ENCODE measurements around the gene ACP1. TPM values are rescaled to one million over a fixed set of nuclear protein-coding genes. Genes with fewer than 3 reads are reported as not detected.

The ACP1 gene
- total and polyA plus RNA-seq, 10 of the 15 experiments (the other 5 are each of a cell fraction or from before 2014, with no cell fraction given) = 120 to 468 (median 175) TPM

DNA sequence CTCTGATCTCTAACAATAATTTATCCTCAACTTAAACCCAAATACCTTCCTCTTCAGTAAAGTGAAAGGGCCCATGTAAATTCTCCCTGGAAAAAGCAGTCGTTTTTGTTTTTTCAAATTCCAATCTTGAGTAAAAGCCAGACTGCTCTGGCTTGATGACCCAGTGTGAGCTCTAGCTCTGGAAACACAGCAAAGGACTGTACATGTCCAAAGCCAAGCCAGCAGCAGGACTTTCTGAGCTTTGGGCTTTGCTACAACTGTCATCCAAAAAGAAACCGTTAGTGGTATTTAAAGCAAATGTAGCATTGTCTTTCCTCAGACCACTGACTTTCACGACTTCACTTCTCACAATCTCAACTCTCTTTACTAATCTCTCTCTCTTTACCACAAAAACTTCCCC lies 26.3 kb upstream of the ACP1 start:
- POLR2A ChIA-PET = no interaction called here

DNA sequence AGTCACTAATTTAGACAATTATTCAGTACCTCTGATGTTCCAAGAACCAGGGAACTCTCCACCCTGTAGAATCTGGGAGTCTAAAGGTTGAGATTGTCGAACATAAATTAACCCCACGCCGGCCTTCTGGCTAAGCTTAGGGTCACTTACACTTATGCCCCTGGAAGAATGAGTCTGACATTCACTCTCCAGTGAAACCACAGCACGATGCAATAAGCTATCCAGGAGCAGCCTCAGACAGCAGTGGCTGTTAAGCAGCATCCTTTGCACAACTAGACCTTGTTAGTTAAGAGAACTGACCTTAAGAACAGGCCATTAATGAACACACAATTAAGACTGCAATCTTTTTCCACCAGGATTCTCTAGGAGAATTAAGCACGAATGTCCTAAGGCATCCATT lies 25.9 kb upstream of the ACP1 start:
- WGBS (ENCODE audit: insufficient coverage, insufficient replicate concordance, low lambda C conversion rate, missing lambda C conversion rate) = 73% methylated on average over 5 of the region's 5 CpGs
- ATAC-seq (no peak), DNase-seq (ENCODE audit: low read depth, low spot score) (no peak), FAIRE-seq (no peak)
- ChIA-PET RAD21 (ENCODE audit: unreplicated experiment) (no interaction called here), CTCF (interaction anchor here (1.1 to 3.0 kb wide), 2 partner anchors 8 to 35 kb away, joined by 3 to 14 read pairs; no protein-coding TSS in a partner anchor), SMC1A (ENCODE audit: uncharacterized antibody, unreplicated experiment) (interaction anchor here (1.1 kb wide), 1 partner anchor 25 kb away, joined by 3 read pairs; no protein-coding TSS in a partner anchor), POLR2A (no interaction called here)
- no peak overlapping the region for H3K9ac ChIP-seq (ENCODE audit: control insufficient read depth, insufficient read depth, low read length)
- H3K4me2 ChIP-seq (ENCODE audit: control insufficient read depth, insufficient read depth) = no peak overlapping the region
- H3K9me3 ChIP-seq (replicated peaks; ENCODE audit: control insufficient read depth, insufficient read depth, low read length) = no peaks in the 10 kb centered on the region
- no TSS peak for BruUV-seq (replicated peaks)
- in situ Hi-C loops (cut with MboI) (no loop called here), intact Hi-C loops (cut with micrococcal nuclease; ENCODE audit: unreplicated experiment) (no loop called here)
- H3K27ac ChIP-seq (ENCODE audit: control insufficient read depth, insufficient read depth) = no peak overlapping the region
- H4K20me1 ChIP-seq (ENCODE audit: control insufficient read depth, insufficient read depth) = no peaks in the 10 kb centered on the region
- no peaks in the 10 kb centered on the region for H3K27me3 ChIP-seq (replicated peaks in 1 of 2; ENCODE audit: control insufficient read depth in 2 of 2, insufficient read depth in 2 of 2, low read length in 1 of 2)
- H3K79me2 ChIP-seq (ENCODE audit: control insufficient read depth, insufficient read depth, low read length) = no peaks in the 10 kb centered on the region
- H3K4me3 ChIP-seq = no peak overlapping the region
- no peaks in the 10 kb centered on the region for H3K36me3 ChIP-seq (ENCODE audit: control insufficient read depth in 2 of 2, insufficient read depth in 2 of 2, low read length in 1 of 2)
- H2AFZ ChIP-seq (ENCODE audit: control insufficient read depth, low read depth, low read length) = no peak overlapping the region
- no peaks in the 10 kb centered on the region for H3K4me1 ChIP-seq (ENCODE audit: control insufficient read depth, insufficient read depth, low read length)
- TF ChIP-seq JUND (IDR thresholded peaks at IDR 0.05; ENCODE audit: low read depth, low read length) = no peak
- TF ChIP-seq ZSCAN29 (IDR thresholded peaks at IDR 0.05) = no peak
- TF ChIP-seq HDAC2 (IDR thresholded peaks at IDR 0.05) = no peak
- TF ChIP-seq, protein P1, sequence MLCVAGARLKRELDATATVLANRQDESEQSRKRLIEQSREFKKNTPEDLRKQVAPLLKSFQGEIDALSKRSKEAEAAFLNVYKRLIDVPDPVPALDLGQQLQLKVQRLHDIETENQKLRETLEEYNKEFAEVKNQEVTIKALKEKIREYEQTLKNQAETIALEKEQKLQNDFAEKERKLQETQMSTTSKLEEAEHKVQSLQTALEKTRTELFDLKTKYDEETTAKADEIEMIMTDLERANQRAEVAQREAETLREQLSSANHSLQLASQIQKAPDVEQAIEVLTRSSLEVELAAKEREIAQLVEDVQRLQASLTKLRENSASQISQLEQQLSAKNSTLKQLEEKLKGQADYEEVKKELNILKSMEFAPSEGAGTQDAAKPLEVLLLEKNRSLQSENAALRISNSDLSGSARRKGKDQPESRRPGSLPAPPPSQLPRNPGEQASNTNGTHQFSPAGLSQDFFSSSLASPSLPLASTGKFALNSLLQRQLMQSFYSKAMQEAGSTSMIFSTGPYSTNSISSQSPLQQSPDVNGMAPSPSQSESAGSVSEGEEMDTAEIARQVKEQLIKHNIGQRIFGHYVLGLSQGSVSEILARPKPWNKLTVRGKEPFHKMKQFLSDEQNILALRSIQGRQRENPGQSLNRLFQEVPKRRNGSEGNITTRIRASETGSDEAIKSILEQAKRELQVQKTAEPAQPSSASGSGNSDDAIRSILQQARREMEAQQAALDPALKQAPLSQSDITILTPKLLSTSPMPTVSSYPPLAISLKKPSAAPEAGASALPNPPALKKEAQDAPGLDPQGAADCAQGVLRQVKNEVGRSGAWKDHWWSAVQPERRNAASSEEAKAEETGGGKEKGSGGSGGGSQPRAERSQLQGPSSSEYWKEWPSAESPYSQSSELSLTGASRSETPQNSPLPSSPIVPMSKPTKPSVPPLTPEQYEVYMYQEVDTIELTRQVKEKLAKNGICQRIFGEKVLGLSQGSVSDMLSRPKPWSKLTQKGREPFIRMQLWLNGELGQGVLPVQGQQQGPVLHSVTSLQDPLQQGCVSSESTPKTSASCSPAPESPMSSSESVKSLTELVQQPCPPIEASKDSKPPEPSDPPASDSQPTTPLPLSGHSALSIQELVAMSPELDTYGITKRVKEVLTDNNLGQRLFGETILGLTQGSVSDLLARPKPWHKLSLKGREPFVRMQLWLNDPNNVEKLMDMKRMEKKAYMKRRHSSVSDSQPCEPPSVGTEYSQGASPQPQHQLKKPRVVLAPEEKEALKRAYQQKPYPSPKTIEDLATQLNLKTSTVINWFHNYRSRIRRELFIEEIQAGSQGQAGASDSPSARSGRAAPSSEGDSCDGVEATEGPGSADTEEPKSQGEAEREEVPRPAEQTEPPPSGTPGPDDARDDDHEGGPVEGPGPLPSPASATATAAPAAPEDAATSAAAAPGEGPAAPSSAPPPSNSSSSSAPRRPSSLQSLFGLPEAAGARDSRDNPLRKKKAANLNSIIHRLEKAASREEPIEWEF (IDR thresholded peaks at IDR 0.05; ENCODE audit: insufficient replicate concordance, low read depth, low read length) = no peak
- TF ChIP-seq RB1 (IDR thresholded peaks at IDR 0.05; ENCODE audit: borderline replicate concordance) = no peak
- no peak for TF ChIP-seq YY1 (IDR thresholded peaks at IDR 0.05; ENCODE audit: low read depth, low read length)
- TF ChIP-seq EP300 (IDR thresholded peaks at IDR 0.05; ENCODE audit: borderline replicate concordance in 1 of 2, control insufficient read depth in 1 of 2, low read depth in 2 of 2, low read length in 2 of 2) = no peak
- TF ChIP-seq EED (IDR thresholded peaks at IDR 0.05; ENCODE audit: low read depth) = no peak
- TF ChIP-seq TBL1XR1 (IDR thresholded peaks at IDR 0.05; ENCODE audit: low read depth, low read length) = no peak
- TF ChIP-seq BMI1 (IDR thresholded peaks at IDR 0.05; ENCODE audit: borderline replicate concordance) = no peak
- TF ChIP-seq SUPT20H (IDR thresholded peaks at IDR 0.05; ENCODE audit: borderline replicate concordance, control insufficient read depth, low read depth, low read length) = no peak
- TF ChIP-seq ZNF384 (IDR thresholded peaks at IDR 0.05; ENCODE audit: borderline replicate concordance, low read depth, low read length) = no peak
- TF ChIP-seq SMAD5 (IDR thresholded peaks at IDR 0.05; ENCODE audit: low read depth) = no peak

More for the DNA sequence above, 26.3 kb upstream of the ACP1 start:
- no peaks in the 10 kb centered on the region for H3K79me2 ChIP-seq (ENCODE audit: control insufficient read depth, insufficient read depth, low read length)
- FAIRE-seq (no peak), DNase-seq (ENCODE audit: low read depth, low spot score) (no peak), ATAC-seq (no peak)
- in situ Hi-C loops (cut with MboI) = no loop called here
- H4K20me1 ChIP-seq (ENCODE audit: control insufficient read depth, insufficient read depth) = no peaks in the 10 kb centered on the region
- H3K4me3 ChIP-seq = no peak overlapping the region
- WGBS (ENCODE audit: insufficient coverage, insufficient replicate concordance, low lambda C conversion rate, missing lambda C conversion rate) = 67% methylated on average over 3 of the region's 3 CpGs
- SMC1A ChIA-PET (ENCODE audit: uncharacterized antibody, unreplicated experiment) = interaction anchor here (1.2 kb wide), 1 partner anchor 9 kb away, joined by 4 read pairs; no protein-coding TSS in a partner anchor
- H2AFZ ChIP-seq (ENCODE audit: control insufficient read depth, low read depth, low read length) = no peak overlapping the region
- no TSS peak for BruUV-seq (replicated peaks)
- no peaks in the 10 kb centered on the region for H3K4me1 ChIP-seq (ENCODE audit: control insufficient read depth, insufficient read depth, low read length)
- TF ChIP-seq SMAD5 (IDR thresholded peaks at IDR 0.05; ENCODE audit: low read depth) = no peak
- H3K27ac ChIP-seq (ENCODE audit: control insufficient read depth, insufficient read depth) = no peak overlapping the region
- intact Hi-C loops (cut with micrococcal nuclease; ENCODE audit: unreplicated experiment) = no loop called here
- H3K9ac ChIP-seq (ENCODE audit: control insufficient read depth, insufficient read depth, low read length) = no peak overlapping the region
- H3K27me3 ChIP-seq (replicated peaks in 1 of 2; ENCODE audit: control insufficient read depth in 2 of 2, insufficient read depth in 2 of 2, low read length in 1 of 2) = no peaks in the 10 kb centered on the region
- H3K9me3 ChIP-seq (replicated peaks; ENCODE audit: control insufficient read depth, insufficient read depth, low read length) = no peaks in the 10 kb centered on the region
- H3K4me2 ChIP-seq (ENCODE audit: control insufficient read depth, insufficient read depth) = no peak overlapping the region
- H3K36me3 ChIP-seq (ENCODE audit: control insufficient read depth in 2 of 2, insufficient read depth in 2 of 2, low read length in 1 of 2) = no peaks in the 10 kb centered on the region
- CTCF ChIA-PET = interaction anchor here (3.0 kb wide), 1 partner anchor 9 kb away, joined by 14 read pairs; no protein-coding TSS in a partner anchor
- RAD21 ChIA-PET (ENCODE audit: unreplicated experiment) = interaction anchor here (1.0 kb wide), 1 partner anchor 8 kb away, joined by 3 read pairs; no protein-coding TSS in a partner anchor
